Measurements from ENCODE around the gene RPL29. TPM values are rescaled to one million over a fixed set of nuclear protein-coding genes. Genes with fewer than 3 reads are reported as not detected.

RPL29 gene
- total and polyA plus RNA-seq, 2 of the 13 experiments (the other 11 are each of a cell fraction or from before 2014, with no cell fraction given) = 1,348 to 2,263 TPM

DNA sequence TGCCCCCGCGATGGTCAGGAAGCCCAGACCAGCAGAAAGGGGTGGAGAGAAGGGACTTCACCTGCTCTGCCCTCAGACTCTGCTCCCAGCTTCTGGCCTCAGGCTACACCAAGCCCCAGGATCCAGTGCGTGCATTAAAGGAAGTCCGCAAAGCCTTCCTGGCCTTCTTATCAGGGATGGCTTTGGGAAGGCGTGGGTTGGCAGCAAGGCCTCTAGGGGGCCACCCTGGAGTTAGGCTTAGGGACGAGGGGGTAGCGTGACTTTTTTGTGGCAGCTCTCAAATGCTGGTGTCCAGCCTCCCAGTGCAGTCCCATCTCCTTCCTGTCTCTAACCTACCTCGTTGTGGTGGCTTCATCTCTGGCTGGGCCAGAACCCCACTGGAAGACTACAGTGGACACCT, 18.9 kb upstream of the RPL29 start:
- FAIRE-seq = no peak
- Histone ChIP-seq H3K79me2 (ENCODE audit: insufficient read depth, low read length) (no peaks in the 10 kb centered on the region), H2AFZ (ENCODE audit: low read length) (no peak overlapping the region), H3K27ac (ENCODE audit: extremely low read length, insufficient read depth, low read length) (no peak overlapping the region), H3K36me3 (replicated peaks in 1 of 2; ENCODE audit: control insufficient read depth in 1 of 2, insufficient read depth in 2 of 2, low read length in 2 of 2) (no peaks in the 10 kb centered on the region), H3K9ac (ENCODE audit: insufficient read depth, low read depth, low read length) (no peak overlapping the region), H3K4me2 (ENCODE audit: low read depth, low read length) (peak overlapping the region; percentile 77), H3K9me3 (ENCODE audit: low read length) (no peaks in the 10 kb centered on the region), H3K4me3 (replicated peaks in 1 of 3; ENCODE audit: insufficient read depth in 1 of 3, low read depth in 2 of 3, low read length in 3 of 3) (peak overlapping the region in 1 of 3 experiments; percentile 63; a peak in 2 of 6 replicates), H3K27me3 (ENCODE audit: control insufficient read depth in 1 of 2, insufficient read depth in 2 of 2, low read length in 2 of 2) (peaks cover 4 to 40% of the 10 kb centered on the region in 2 experiments; a peak in 4 of 5 replicates), H3K4me1 (ENCODE audit: insufficient read depth, low read length) (peaks cover 53% of the 10 kb centered on the region), H4K20me1 (ENCODE audit: insufficient read depth, low read length) (no peaks in the 10 kb centered on the region)
- DNase-seq (ENCODE audit: low spot score) = no peak
- in situ Hi-C loops (cut with HindIII; ENCODE audit: extremely low pct_ligation_motif_present, low pct_unique_long_range_greater_than_20kb) (no loop called here), intact Hi-C loops (cut with micrococcal nuclease; ENCODE audit: unreplicated experiment) (no loop called here)
- TF ChIP-seq STAG1 (CRISPR knock-in tag; IDR thresholded peaks at IDR 0.05) = peak; percentile 50
- TF ChIP-seq SALL1 (CRISPR knock-in tag; IDR thresholded peaks at IDR 0.05) = peak; percentile 17; the same call in 1 of the 2 replicates
- no peak for TF ChIP-seq PCBP1 (IDR thresholded peaks at IDR 0.05; ENCODE audit: borderline replicate concordance, low read depth, low read length)
- no peak for TF ChIP-seq ZNF251 (CRISPR knock-in tag; IDR thresholded peaks at IDR 0.05)
- TF ChIP-seq ZNF326 (CRISPR knock-in tag; IDR thresholded peaks at IDR 0.05; ENCODE audit: borderline replicate concordance) = no peak
- TF ChIP-seq, protein P1, sequence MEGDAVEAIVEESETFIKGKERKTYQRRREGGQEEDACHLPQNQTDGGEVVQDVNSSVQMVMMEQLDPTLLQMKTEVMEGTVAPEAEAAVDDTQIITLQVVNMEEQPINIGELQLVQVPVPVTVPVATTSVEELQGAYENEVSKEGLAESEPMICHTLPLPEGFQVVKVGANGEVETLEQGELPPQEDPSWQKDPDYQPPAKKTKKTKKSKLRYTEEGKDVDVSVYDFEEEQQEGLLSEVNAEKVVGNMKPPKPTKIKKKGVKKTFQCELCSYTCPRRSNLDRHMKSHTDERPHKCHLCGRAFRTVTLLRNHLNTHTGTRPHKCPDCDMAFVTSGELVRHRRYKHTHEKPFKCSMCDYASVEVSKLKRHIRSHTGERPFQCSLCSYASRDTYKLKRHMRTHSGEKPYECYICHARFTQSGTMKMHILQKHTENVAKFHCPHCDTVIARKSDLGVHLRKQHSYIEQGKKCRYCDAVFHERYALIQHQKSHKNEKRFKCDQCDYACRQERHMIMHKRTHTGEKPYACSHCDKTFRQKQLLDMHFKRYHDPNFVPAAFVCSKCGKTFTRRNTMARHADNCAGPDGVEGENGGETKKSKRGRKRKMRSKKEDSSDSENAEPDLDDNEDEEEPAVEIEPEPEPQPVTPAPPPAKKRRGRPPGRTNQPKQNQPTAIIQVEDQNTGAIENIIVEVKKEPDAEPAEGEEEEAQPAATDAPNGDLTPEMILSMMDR (CRISPR knock-in tag; IDR thresholded peaks at IDR 0.05) = peak; percentile 68
- 0 out of 2 replicates have a peak, but pooled peaks have one; percentile 28 for TF ChIP-seq ZFX (CRISPR knock-in tag; IDR thresholded peaks at IDR 0.05; ENCODE audit: low read depth)
- TF ChIP-seq CREM (IDR thresholded peaks at IDR 0.05) = no peak
- TF ChIP-seq CREM (CRISPR knock-in tag; IDR thresholded peaks at IDR 0.05) = no peak
- TF ChIP-seq PCBP2 (optimal IDR thresholded peaks at IDR 0.05; ENCODE audit: low read depth, low read length, poor library complexity, severe bottlenecking) = no peak
- 0 out of 2 replicates have a peak, but pooled peaks have one; percentile 11 for TF ChIP-seq FOSL2 (CRISPR knock-in tag; IDR thresholded peaks at IDR 0.05)
- peak; percentile 17; the same call in 1 of the 2 replicates for TF ChIP-seq RAD21 (CRISPR knock-in tag; IDR thresholded peaks at IDR 0.05)
- peak; percentile 27; the same call in 1 of the 2 replicates for TF ChIP-seq PITX1 (CRISPR knock-in tag; IDR thresholded peaks at IDR 0.05)
- peak; percentile 24; the same call in 1 of the 2 replicates for TF ChIP-seq ZNF350 (CRISPR knock-in tag; IDR thresholded peaks at IDR 0.05; ENCODE audit: borderline replicate concordance, low read depth)
- no peak for TF ChIP-seq HOXA9 (CRISPR knock-in tag; IDR thresholded peaks at IDR 0.05; ENCODE audit: borderline replicate concordance)
- TF ChIP-seq ZNF768 (CRISPR knock-in tag; IDR thresholded peaks at IDR 0.05) = peak; percentile 88
- TF ChIP-seq, protein P2, sequence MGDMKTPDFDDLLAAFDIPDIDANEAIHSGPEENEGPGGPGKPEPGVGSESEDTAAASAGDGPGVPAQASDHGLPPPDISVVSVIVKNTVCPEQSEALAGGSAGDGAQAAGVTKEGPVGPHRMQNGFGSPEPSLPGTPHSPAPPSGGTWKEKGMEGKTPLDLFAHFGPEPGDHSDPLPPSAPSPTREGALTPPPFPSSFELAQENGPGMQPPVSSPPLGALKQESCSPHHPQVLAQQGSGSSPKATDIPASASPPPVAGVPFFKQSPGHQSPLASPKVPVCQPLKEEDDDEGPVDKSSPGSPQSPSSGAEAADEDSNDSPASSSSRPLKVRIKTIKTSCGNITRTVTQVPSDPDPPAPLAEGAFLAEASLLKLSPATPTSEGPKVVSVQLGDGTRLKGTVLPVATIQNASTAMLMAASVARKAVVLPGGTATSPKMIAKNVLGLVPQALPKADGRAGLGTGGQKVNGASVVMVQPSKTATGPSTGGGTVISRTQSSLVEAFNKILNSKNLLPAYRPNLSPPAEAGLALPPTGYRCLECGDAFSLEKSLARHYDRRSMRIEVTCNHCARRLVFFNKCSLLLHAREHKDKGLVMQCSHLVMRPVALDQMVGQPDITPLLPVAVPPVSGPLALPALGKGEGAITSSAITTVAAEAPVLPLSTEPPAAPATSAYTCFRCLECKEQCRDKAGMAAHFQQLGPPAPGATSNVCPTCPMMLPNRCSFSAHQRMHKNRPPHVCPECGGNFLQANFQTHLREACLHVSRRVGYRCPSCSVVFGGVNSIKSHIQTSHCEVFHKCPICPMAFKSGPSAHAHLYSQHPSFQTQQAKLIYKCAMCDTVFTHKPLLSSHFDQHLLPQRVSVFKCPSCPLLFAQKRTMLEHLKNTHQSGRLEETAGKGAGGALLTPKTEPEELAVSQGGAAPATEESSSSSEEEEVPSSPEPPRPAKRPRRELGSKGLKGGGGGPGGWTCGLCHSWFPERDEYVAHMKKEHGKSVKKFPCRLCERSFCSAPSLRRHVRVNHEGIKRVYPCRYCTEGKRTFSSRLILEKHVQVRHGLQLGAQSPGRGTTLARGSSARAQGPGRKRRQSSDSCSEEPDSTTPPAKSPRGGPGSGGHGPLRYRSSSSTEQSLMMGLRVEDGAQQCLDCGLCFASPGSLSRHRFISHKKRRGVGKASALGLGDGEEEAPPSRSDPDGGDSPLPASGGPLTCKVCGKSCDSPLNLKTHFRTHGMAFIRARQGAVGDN (CRISPR knock-in tag; IDR thresholded peaks at IDR 0.05) = peak; percentile 42; the same call in 1 of the 2 replicates
- peak; percentile 67 for TF ChIP-seq XRCC5 (optimal IDR thresholded peaks at IDR 0.05; ENCODE audit: low read length)
- WGBS (ENCODE audit: low lambda C conversion rate) = 0% methylated on average over 5 of the region's 8 CpGs
- ATAC-seq = peak; percentile 76
- BruUV-seq (replicated peaks) = no TSS peak
- ChIA-PET POLR2A (interaction anchor here (0.7 to 1.4 kb wide), 3 partner anchors 19 to 41 kb away, joined by 3 to 4 read pairs (median 3); partner anchors contain the start of gene DUSP7), CTCF (ENCODE audit: low intra/inter-chr PET ratio, low total read pairs) (interaction anchor here (0.8 to 1.2 kb wide), 2 partner anchors 26 to 108 kb away, joined by 3 read pairs; no protein-coding TSS in a partner anchor)

All from HepG2 (cell line).